ENCODE results near the gene GABRB2. TPM values are rescaled to one million over a fixed set of nuclear protein-coding genes. Genes with fewer than 3 reads are reported as not detected.

The GABRB2 gene
- total RNA-seq, 1 experiment from 2014 or later = not detected

DNA sequence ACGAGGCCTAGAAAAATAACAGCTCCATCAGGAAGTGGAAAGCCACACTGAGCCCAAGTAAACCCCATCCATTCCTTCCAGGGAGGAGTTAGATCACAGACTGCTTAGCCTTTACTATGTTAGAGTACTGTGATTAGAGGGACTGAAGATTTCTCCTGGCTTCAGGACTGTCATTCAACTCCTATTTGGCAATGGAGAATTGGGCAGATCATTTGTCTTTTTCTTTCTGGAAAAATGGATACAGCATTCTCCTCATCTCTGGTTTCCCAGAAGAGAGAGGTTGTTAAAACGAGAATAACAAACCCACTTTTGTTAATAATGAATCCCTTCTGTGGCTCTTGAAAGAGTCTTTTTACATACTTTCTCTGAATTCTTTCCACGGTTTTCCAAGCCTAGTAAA is 150.4 kb downstream of the GABRB2 start:
- no peaks in the 10 kb centered on the region for H3K4me1 ChIP-seq
- H3K27me3 ChIP-seq (replicated peaks; ENCODE audit: control insufficient read depth, insufficient read depth, low read length) = no peaks in the 10 kb centered on the region
- Mint-ChIP-seq H3K9me3 (ENCODE audit: unreplicated experiment) (no peaks in the 10 kb centered on the region), H3K4me3 (ENCODE audit: unreplicated experiment) (no peak overlapping the region), H3K27me3 (ENCODE audit: insufficient read depth, unreplicated experiment) (peaks cover 13% of the 10 kb centered on the region), H3K4me1 (ENCODE audit: low read depth, unreplicated experiment) (no peaks in the 10 kb centered on the region), H3K36me3 (ENCODE audit: insufficient read depth, unreplicated experiment) (no peaks in the 10 kb centered on the region), H3K27ac (ENCODE audit: unreplicated experiment) (no peak overlapping the region)
- TF ChIP-seq, protein P1, sequence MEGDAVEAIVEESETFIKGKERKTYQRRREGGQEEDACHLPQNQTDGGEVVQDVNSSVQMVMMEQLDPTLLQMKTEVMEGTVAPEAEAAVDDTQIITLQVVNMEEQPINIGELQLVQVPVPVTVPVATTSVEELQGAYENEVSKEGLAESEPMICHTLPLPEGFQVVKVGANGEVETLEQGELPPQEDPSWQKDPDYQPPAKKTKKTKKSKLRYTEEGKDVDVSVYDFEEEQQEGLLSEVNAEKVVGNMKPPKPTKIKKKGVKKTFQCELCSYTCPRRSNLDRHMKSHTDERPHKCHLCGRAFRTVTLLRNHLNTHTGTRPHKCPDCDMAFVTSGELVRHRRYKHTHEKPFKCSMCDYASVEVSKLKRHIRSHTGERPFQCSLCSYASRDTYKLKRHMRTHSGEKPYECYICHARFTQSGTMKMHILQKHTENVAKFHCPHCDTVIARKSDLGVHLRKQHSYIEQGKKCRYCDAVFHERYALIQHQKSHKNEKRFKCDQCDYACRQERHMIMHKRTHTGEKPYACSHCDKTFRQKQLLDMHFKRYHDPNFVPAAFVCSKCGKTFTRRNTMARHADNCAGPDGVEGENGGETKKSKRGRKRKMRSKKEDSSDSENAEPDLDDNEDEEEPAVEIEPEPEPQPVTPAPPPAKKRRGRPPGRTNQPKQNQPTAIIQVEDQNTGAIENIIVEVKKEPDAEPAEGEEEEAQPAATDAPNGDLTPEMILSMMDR (IDR thresholded peaks at IDR 0.05; ENCODE audit: insufficient read depth in 1 of 2, low read depth in 1 of 2, low read length in 1 of 2, severe bottlenecking in 1 of 2, unreplicated experiment in 1 of 2) = no peak
- DNase-seq = no peak
- CTCF ChIA-PET = no interaction called here
- no TSS peak for BruUV-seq (replicated peaks)
- no peak overlapping the region for H3K4me3 ChIP-seq (ENCODE audit: low read depth, low read length)
- intact Hi-C loops (cut with micrococcal nuclease; ENCODE audit: unreplicated experiment) = no loop called here
- no peaks in the 10 kb centered on the region for H3K9me3 ChIP-seq
- POLR2A ChIA-PET = no interaction called here
- H3K36me3 ChIP-seq (ENCODE audit: control insufficient read depth, insufficient read depth, low read length) = no peaks in the 10 kb centered on the region

DNA sequence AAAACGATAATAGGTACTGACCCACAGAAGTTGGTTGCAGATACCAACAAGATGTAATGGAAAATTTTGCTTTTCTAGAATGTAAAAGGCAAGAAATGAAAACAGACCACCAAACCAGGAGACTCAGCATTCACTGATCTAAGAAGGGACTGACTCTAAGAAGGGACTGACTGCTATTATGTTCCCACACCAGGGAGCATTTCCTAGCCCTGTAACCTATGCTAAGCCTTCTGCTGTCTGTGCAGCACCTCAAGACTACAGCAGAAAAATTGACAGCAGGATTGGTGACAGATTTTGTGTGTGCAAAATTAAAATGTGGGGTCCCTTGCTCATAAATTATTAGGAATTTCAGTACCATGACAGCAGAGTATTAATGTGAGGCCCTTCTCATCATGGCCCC is 154.8 kb downstream of the GABRB2 start:
- H3K9me3 ChIP-seq = no peaks in the 10 kb centered on the region
- H3K4me1 ChIP-seq = no peaks in the 10 kb centered on the region
- Mint-ChIP-seq H3K27ac (ENCODE audit: unreplicated experiment) (no peak overlapping the region), H3K36me3 (ENCODE audit: insufficient read depth, unreplicated experiment) (no peaks in the 10 kb centered on the region), H3K9me3 (ENCODE audit: unreplicated experiment) (no peaks in the 10 kb centered on the region), H3K4me3 (ENCODE audit: unreplicated experiment) (no peak overlapping the region), H3K27me3 (ENCODE audit: insufficient read depth, unreplicated experiment) (peaks cover 9% of the 10 kb centered on the region), H3K4me1 (ENCODE audit: low read depth, unreplicated experiment) (no peaks in the 10 kb centered on the region)
- DNase-seq = no peak
- no TSS peak for BruUV-seq (replicated peaks)
- TF ChIP-seq, protein P1 (IDR thresholded peaks at IDR 0.05; ENCODE audit: insufficient read depth in 1 of 2, low read depth in 1 of 2, low read length in 1 of 2, severe bottlenecking in 1 of 2, unreplicated experiment in 1 of 2) = no peak
- H3K36me3 ChIP-seq (ENCODE audit: control insufficient read depth, insufficient read depth, low read length) = no peaks in the 10 kb centered on the region
- CTCF ChIA-PET = no interaction called here
- H3K27me3 ChIP-seq (replicated peaks; ENCODE audit: control insufficient read depth, insufficient read depth, low read length) = no peaks in the 10 kb centered on the region
- POLR2A ChIA-PET = no interaction called here
- no peak overlapping the region for H3K4me3 ChIP-seq (ENCODE audit: low read depth, low read length)
- intact Hi-C loops (cut with micrococcal nuclease; ENCODE audit: unreplicated experiment) = no loop called here

DNA sequence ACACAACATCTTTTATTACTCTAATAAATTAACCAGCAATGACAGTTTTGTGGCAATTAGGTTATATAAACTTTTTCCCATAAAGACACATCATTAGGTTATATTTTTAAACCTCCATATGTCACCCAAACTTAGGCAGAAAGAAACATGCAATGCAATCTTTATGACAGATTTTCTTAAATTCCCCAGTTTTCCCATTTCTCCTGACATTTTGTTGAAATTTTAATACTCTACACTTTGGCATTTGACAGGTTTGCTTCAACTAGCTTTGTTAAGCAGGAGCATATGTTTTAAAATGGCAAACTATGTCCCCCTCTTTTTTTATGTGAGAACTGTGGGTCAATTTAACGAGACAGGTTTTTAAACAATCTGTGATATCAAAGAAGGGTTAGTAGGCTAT is 155.5 kb downstream of the GABRB2 start:
- H3K27ac Mint-ChIP-seq (ENCODE audit: unreplicated experiment) = no peak overlapping the region
- H3K4me3 Mint-ChIP-seq (ENCODE audit: unreplicated experiment) = no peak overlapping the region
- DNase-seq = no peak
- H3K9me3 ChIP-seq = no peaks in the 10 kb centered on the region
- peaks cover 9% of the 10 kb centered on the region for H3K27me3 Mint-ChIP-seq (ENCODE audit: insufficient read depth, unreplicated experiment)
- no peaks in the 10 kb centered on the region for H3K4me1 Mint-ChIP-seq (ENCODE audit: low read depth, unreplicated experiment)
- intact Hi-C loops (cut with micrococcal nuclease; ENCODE audit: unreplicated experiment) = no loop called here
- ChIA-PET POLR2A (no interaction called here), CTCF (no interaction called here)
- no peak overlapping the region for H3K4me3 ChIP-seq (ENCODE audit: low read depth, low read length)
- no peaks in the 10 kb centered on the region for H3K27me3 ChIP-seq (replicated peaks; ENCODE audit: control insufficient read depth, insufficient read depth, low read length)
- H3K36me3 Mint-ChIP-seq (ENCODE audit: insufficient read depth, unreplicated experiment) = no peaks in the 10 kb centered on the region
- TF ChIP-seq, protein P1 (IDR thresholded peaks at IDR 0.05; ENCODE audit: insufficient read depth in 1 of 2, low read depth in 1 of 2, low read length in 1 of 2, severe bottlenecking in 1 of 2, unreplicated experiment in 1 of 2) = no peak
- H3K9me3 Mint-ChIP-seq (ENCODE audit: unreplicated experiment) = no peaks in the 10 kb centered on the region
- H3K36me3 ChIP-seq (ENCODE audit: control insufficient read depth, insufficient read depth, low read length) = no peaks in the 10 kb centered on the region
- no peaks in the 10 kb centered on the region for H3K4me1 ChIP-seq
- BruUV-seq (replicated peaks) = no TSS peak

Measured in Caco-2 (cell line).